ENCODE measurements around the gene ABLIM2.

ABLIM2 gene

GRCh38 chr4:8158710-8159536 is at the start of gene ABLIM2:
ABLIM2 (minus strand) TSS chr4:8158813; CDS start chr4:8158689, 124 bp downstream.
- peak; percentile 96 for DNase-seq (ENCODE audit: low read depth)

DNA sequence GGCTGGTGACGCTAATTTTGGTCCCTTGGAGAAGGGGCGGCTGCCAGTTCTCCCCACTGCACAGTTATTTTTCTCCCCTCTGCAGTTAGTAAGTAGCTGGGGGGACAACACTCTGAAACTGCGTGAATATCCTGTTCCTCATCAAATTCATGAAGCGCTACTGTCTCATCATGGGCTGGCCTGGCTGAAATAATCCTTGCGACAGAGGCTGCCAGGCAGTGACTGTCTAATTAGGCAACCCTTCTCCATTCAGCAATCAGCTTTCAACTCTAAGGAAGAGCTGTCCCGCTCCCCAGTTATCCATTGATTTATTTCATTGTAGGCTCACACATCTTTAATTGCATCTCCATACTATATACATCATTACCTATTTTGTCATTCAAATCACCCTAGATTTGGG is 48.7 kb upstream of the ABLIM2 start:
- DNase-seq (ENCODE audit: low read depth): no peak

- no peak for DNase-seq (ENCODE audit: low read depth)
Measured at GRCh38 chr4:8205749-8206611, 47.4 kb upstream of the ABLIM2 start.

- DNase-seq (ENCODE audit: low read depth): no peak
Measured at GRCh38 chr4:8205241-8205707, 46.7 kb upstream of the ABLIM2 start.

DNA sequence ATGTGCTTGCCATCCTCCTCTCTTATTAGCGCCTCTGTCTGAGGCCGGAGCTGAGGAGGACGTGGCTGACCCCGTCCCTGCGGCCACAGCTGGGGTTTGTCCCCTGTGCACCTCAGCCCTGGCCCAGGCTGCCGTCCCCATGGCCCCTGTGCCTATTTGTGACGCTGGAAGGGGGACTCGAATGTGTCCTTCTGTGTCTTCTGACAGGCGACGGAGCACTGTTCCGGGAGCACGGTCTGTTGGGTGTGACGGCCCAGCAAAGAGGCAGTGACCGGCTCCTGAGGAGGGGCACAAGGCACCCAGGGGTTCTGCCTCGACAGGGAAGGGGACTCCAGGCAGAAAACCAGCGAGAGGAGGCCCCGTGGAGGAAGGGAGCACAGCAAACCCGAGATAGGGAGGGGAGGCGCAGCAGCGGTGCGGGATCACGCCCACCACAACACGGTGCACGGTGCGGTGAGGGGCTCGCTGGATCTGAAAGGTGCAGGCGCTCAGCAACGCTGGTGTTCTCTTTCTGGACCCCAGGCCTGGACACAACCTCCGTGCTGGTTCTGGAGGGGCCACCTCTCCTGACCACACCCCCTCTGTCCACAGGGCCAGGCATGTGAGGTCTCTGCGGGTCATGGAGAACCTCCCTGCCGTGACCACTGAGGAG is 46.1 kb upstream of the ABLIM2 start:
- no peak for DNase-seq (ENCODE audit: low read depth)

DNA sequence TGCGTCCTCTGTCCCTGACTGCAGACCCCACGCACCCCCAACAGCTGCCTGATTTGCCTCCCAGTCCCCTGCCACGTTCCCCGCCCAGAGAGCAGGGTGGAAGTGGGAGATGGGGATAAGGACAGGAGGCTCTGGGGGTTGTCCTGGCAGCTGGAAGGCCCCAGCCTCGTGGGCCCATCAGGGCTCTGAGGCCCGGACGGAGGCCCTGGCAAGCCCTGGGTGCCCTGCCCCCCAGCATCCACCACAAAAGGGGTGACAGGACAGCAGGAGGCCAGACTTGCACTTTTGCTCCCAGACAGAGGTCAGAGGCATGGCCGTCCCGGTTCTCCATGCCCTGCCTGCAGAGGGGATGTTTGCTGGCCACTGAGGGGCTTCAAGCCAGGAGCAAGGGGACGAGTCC is 45.2 kb upstream of the ABLIM2 start:
- no peak for DNase-seq (ENCODE audit: low read depth)

- no peak for DNase-seq (ENCODE audit: low read depth)
Measured at GRCh38 chr4:8203052-8203401, 44.4 kb upstream of the ABLIM2 start.

DNA sequence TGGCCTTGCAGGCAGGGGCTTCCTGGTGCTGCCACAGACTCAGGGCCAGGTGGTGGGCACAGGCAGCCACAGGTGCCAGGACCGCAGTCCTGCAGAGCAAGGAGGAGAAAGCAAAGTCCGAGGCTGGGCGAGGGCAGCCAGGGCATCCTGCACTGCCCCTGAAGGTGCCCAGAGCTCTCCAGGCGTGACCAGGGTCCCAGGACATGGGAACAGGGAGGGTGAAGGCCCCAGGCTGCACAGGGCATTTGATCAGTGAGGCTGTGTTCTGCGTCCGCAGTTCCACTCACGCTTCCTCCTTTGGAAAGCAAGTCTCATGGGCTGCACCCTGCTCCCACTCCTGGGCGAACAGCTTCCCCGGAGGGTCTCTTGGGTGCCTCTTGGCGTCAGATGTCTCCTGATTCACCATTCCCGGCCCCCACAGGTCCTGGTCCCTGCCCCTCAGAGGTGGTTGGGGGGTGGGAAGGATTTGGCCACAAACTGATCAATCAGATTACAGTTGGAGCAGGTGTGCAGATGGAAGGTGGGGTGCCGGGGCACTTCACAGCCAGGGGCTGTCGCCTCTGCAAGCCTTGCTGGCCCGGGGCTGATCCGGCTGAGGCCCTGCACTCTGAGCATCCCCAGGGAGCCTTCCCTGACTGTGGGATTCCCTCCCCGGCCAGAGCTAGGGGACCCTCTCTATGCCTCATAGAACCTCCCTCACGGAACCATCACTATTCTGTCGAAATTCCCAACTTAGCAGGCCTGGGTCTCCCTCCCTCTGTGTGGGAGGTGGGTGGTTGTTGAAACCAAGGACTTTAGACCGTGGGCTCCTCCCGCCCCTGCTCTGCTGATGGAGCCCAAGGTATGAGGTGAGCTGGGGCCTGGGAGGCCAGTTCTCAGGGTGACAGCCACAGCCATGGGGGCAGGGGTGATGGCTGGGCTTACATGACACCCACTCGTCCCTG is 43.8 kb upstream of the ABLIM2 start:
- DNase-seq (ENCODE audit: low read depth): no peak

GRCh38 chr4:8201321-8201781 is 42.7 kb upstream of the ABLIM2 start:
- no peak for DNase-seq (ENCODE audit: low read depth)

- DNase-seq (ENCODE audit: low read depth): no peak
Measured at GRCh38 chr4:8200302-8200975, 41.8 kb upstream of the ABLIM2 start.

GRCh38 chr4:8199594-8200301 is 41.1 kb upstream of the ABLIM2 start:
- DNase-seq (ENCODE audit: low read depth): no peak

DNA sequence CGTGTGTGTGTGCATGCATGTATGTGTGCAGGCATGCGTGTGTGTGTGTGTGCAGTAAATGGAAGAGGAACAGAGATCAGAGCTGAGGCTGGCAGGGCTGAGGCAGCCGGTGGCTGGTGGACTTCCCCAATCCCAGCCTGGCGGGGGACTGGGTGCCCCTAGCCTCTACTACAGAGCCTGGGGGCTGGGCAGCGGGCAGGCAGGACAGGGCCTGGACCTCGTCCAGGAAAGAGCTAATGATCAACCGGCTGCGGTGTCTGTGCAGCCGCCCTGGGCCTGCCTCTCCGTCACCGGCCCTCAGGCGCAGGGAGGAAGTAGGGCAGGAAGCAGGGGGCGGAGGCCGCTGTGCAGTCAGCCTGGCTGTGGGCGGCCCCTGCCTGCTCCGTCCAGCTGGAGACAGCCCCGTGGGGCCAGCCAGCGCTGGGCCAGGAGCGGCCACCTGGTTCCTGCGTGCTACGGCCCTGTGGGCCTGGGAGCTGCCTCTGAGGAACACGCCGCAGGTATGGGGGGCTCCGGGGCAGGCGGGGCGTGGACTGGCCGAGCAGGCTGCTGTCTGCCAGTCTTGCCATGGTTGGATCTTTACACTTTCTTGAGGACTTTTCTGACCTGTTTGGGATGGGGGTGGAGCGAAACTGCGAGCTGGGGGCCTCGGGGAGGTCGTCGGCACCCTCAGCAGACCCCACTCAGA is 40.4 kb upstream of the ABLIM2 start, which contains the start of gene SH3TC1:
Gene SH3TC1 (plus strand): TSS at position 385 of the 688 bp plus-strand sequence. CDS start 5,905 bp downstream, outside the sequence.
- no peak for DNase-seq (ENCODE audit: low read depth)

- DNase-seq (ENCODE audit: low read depth): no peak
Measured at GRCh38 chr4:8198206-8198905, 39.7 kb upstream of the ABLIM2 start.

- no peak for DNase-seq (ENCODE audit: low read depth)
Measured at GRCh38 chr4:8197521-8197920, 38.9 kb upstream of the ABLIM2 start.

- DNase-seq (ENCODE audit: low read depth): no peak
Measured at GRCh38 chr4:8195841-8196458, 37.3 kb upstream of the ABLIM2 start.

DNA sequence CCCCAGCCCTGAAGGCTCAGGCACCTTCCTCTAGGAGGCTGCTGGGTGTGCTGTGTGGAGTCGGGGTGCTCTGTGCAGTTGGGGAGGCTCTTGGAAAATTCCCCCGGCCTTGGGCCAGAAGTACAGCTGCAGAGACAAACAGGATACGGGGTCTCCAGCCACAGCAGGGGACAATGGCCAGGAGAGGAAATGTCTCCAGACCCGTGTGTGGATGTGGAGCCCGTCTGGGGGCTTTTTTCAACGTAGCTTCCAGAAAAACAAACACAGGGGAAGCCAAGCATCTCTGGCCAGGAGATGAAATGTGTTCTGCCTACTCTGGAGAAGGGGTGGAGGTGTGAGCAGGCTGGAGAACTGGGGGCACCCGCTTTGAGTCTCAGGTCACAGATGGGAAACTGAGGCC is 36.8 kb upstream of the ABLIM2 start:
- no peak for DNase-seq (ENCODE audit: low read depth)

- no peak for DNase-seq (ENCODE audit: low read depth)
Measured at GRCh38 chr4:8194306-8195242, 36.0 kb upstream of the ABLIM2 start.

Data from stimulated activated CD8-positive, alpha-beta memory T cell treated with anti-CD3 and anti-CD28 coated beads, Interleukin-15, amount 100 ng/mL, for 1 hour (primary cell).